HEK293 (cell line): ENCODE measurements around the gene HES7.

Source experiments
- BCL11B ChIP-seq: fragments of 450-650 bp; formaldehyde crosslinking; IDR thresholded peaks from 2 replicates; pipeline ENCODE4 v1.5.1; 2016; ENCODE audit warnings: low read depth, missing biosample characterization, missing genetic modification characterization
- GLIS2 ChIP-seq: fragments of 450-650 bp; formaldehyde crosslinking; IDR thresholded peaks from 2 replicates; pipeline ENCODE4 v1.5.1; 2016; ENCODE audit warnings: missing biosample characterization, missing genetic modification characterization
- HOXA7 ChIP-seq: sonication (generic); formaldehyde crosslinking; IDR thresholded peaks from 2 replicates; pipeline ENCODE4 v1.8.1; 2022; ENCODE audit warnings: missing genetic modification reagents, borderline replicate concordance
- KLF1 ChIP-seq: fragments of 450-650 bp; formaldehyde crosslinking; IDR thresholded peaks from 2 replicates; pipeline ENCODE4 v1.5.1; 2016; ENCODE audit warnings: missing biosample characterization, missing genetic modification characterization
- KLF10 ChIP-seq: fragments of 450-650 bp; IDR thresholded peaks from 2 replicates; pipeline ENCODE4 v1.5.1; 2018; ENCODE audit warnings: missing biosample characterization, mild to moderate bottlenecking, missing genetic modification characterization
- KLF16 ChIP-seq: fragments of 450-650 bp; formaldehyde crosslinking; IDR thresholded peaks from 2 replicates; pipeline ENCODE4 v1.5.1; 2017; ENCODE audit warnings: missing biosample characterization, missing genetic modification characterization
- KLF17 ChIP-seq: fragments of 450-650 bp; formaldehyde crosslinking; IDR thresholded peaks from 2 replicates; pipeline ENCODE4 v1.5.1; 2016; ENCODE audit warnings: missing biosample characterization, missing genetic modification characterization
- MEIS1 ChIP-seq: sonication (generic); formaldehyde crosslinking; IDR thresholded peaks from 2 replicates; pipeline ENCODE4 v1.8.1; 2022; ENCODE audit warnings: missing genetic modification reagents, mild to moderate bottlenecking, borderline replicate concordance
- SALL2 ChIP-seq: fragments of 450-650 bp; formaldehyde crosslinking; IDR thresholded peaks from 2 replicates; pipeline ENCODE4 v1.5.0; 2017; ENCODE audit warnings: missing biosample characterization, mild to moderate bottlenecking, missing genetic modification characterization, borderline replicate concordance
- SP7 ChIP-seq: fragments of 450-650 bp; formaldehyde crosslinking; IDR thresholded peaks from 2 replicates; pipeline ENCODE4 v1.5.1; 2016; ENCODE audit warnings: missing biosample characterization, missing genetic modification characterization
- ZBTB11 ChIP-seq: fragments of 450-650 bp; formaldehyde crosslinking; conservative IDR thresholded peaks from 2 replicates; pipeline ENCODE4 v1.5.1; 2016; ENCODE audit warnings: low read depth, missing biosample characterization, missing genetic modification characterization
- ZEB2 ChIP-seq: fragments of 450-650 bp; formaldehyde crosslinking; IDR thresholded peaks from 2 replicates; pipeline ENCODE4 v1.5.1; 2016; ENCODE audit warnings: missing biosample characterization, missing genetic modification characterization
- ZNF138 ChIP-seq: fragments of 450-650 bp; formaldehyde crosslinking; IDR thresholded peaks from 2 replicates; pipeline ENCODE4 v1.5.1; 2016; ENCODE audit warnings: missing biosample characterization, missing genetic modification characterization, borderline replicate concordance
- ZNF140 ChIP-seq: fragments of 450-650 bp; formaldehyde crosslinking; IDR thresholded peaks from 2 replicates; pipeline ENCODE4 v1.5.1; 2016; ENCODE audit warnings: missing biosample characterization, missing genetic modification characterization
- ZNF146 ChIP-seq: fragments of 450-650 bp; formaldehyde crosslinking; IDR thresholded peaks from 2 replicates; pipeline ENCODE4 v1.5.1; 2016; ENCODE audit warnings: missing biosample characterization, missing genetic modification characterization
- ZNF169 ChIP-seq: fragments of 450-650 bp; formaldehyde crosslinking; IDR thresholded peaks from 2 replicates; pipeline ENCODE4 v1.5.1; 2016; ENCODE audit warnings: missing biosample characterization, missing genetic modification characterization
- ZNF292 ChIP-seq: fragments of 450-650 bp; formaldehyde crosslinking; IDR thresholded peaks from 2 replicates; pipeline ENCODE4 v1.5.1; 2016; ENCODE audit warnings: low read depth, missing biosample characterization, missing genetic modification characterization, borderline replicate concordance
- ZNF394 ChIP-seq: fragments of 450-650 bp; formaldehyde crosslinking; IDR thresholded peaks from 2 replicates; pipeline ENCODE4 v1.5.1; 2016; ENCODE audit warnings: missing biosample characterization, missing genetic modification characterization, mild to moderate bottlenecking, moderate library complexity, borderline replicate concordance
- ZNF404 ChIP-seq: fragments of 450-650 bp; formaldehyde crosslinking; IDR thresholded peaks from 2 replicates; pipeline ENCODE4 v1.5.1; 2017; ENCODE audit warnings: missing biosample characterization, missing genetic modification characterization
- ZNF416 ChIP-seq: fragments of 450-650 bp; formaldehyde crosslinking; IDR thresholded peaks from 2 replicates; pipeline ENCODE4 v1.5.1; 2016; ENCODE audit warnings: missing biosample characterization, missing genetic modification characterization
- ZNF501 ChIP-seq: fragments of 450-650 bp; formaldehyde crosslinking; IDR thresholded peaks from 2 replicates; pipeline ENCODE4 v1.5.1; 2016; ENCODE audit warnings: missing biosample characterization, missing genetic modification characterization
- ZNF548 ChIP-seq: fragments of 450-650 bp; formaldehyde crosslinking; IDR thresholded peaks from 2 replicates; pipeline ENCODE4 v1.5.1; 2016; ENCODE audit warnings: missing biosample characterization, missing genetic modification characterization
- ZNF580 ChIP-seq: fragments of 450-650 bp; formaldehyde crosslinking; IDR thresholded peaks from 2 replicates; pipeline ENCODE4 v1.5.1; 2016; ENCODE audit warnings: missing biosample characterization, missing genetic modification characterization
- ZNF621 ChIP-seq: fragments of 450-650 bp; formaldehyde crosslinking; IDR thresholded peaks from 2 replicates; pipeline ENCODE4 v1.5.1; 2017; ENCODE audit warnings: missing biosample characterization, missing genetic modification characterization
- ZNF624 ChIP-seq: fragments of 450-650 bp; formaldehyde crosslinking; IDR thresholded peaks from 2 replicates; pipeline ENCODE4 v1.5.1; 2017; ENCODE audit warnings: missing biosample characterization, missing genetic modification characterization
- ZNF76 ChIP-seq: fragments of 450-650 bp; formaldehyde crosslinking; IDR thresholded peaks from 2 replicates; pipeline ENCODE4; 2016; ENCODE audit warnings: low read depth, missing biosample characterization, missing genetic modification characterization, borderline replicate concordance
- ZSCAN30 ChIP-seq: fragments of 450-650 bp; IDR thresholded peaks from 2 replicates; pipeline ENCODE4 v1.5.1; 2018; ENCODE audit warnings: missing biosample characterization, mild to moderate bottlenecking, missing genetic modification characterization, moderate library complexity
- TF ChIP-seq, protein P1 (sequence below): fragments of 450-650 bp; formaldehyde crosslinking; IDR thresholded peaks from 2 replicates; pipeline ENCODE4; 2016; ENCODE audit warnings: missing biosample characterization, missing genetic modification characterization

The HES7 gene

DNA sequence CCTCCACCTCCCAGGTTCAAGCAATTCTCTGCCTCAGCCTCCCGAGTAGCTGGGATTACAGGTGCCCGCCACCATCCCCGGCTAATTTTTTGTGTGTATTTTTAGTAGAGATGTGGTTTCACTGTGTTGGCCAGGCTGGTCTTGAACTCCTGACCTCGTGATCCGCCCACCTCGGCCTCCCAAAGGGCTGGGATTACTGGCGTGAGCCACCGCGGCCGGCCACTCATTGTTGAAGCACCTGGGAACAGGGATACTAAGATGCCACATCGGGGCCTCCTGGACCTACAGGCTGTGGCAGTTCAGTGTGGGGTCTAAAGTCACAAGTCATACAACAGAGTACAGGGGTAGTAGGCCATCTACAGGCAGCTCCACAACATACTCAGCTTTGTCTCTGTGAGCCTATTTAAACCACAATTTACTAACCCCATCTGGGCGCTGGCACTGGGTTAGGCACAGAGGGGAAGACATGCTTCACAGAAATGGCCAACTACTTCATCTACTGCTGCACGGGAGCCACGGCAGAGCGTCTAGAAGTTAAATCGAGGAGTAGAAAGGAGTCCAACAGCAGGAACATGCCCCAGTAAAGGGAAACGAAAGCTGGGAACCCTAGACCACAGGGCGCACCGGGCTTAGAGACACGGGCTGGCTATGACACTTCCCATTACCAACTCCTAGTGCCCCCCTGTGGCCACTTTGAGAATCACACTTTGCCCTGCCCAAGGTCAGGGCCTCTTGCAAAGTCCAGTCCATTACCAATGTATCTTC is 34.5 kb upstream of the HES7 start (continued):
- TF ChIP-seq ZNF146 = no peak
- no peak for TF ChIP-seq GLIS2 (tag by site-specific recombination)
- TF ChIP-seq ZNF404 = no peak
- TF ChIP-seq ZNF140 (tag by site-specific recombination) = no peak
- no peak for TF ChIP-seq ZNF138 (tag by site-specific recombination)
- no peak for TF ChIP-seq ZNF169 (tag by site-specific recombination)
- TF ChIP-seq KLF17 = no peak
- TF ChIP-seq ZBTB11 (tag by site-specific recombination) = peak; percentile 40
- TF ChIP-seq KLF1 = no peak
- TF ChIP-seq ZNF416 (tag by site-specific recombination) = no peak
- TF ChIP-seq ZSCAN30 = no peak
- TF ChIP-seq, protein P1, sequence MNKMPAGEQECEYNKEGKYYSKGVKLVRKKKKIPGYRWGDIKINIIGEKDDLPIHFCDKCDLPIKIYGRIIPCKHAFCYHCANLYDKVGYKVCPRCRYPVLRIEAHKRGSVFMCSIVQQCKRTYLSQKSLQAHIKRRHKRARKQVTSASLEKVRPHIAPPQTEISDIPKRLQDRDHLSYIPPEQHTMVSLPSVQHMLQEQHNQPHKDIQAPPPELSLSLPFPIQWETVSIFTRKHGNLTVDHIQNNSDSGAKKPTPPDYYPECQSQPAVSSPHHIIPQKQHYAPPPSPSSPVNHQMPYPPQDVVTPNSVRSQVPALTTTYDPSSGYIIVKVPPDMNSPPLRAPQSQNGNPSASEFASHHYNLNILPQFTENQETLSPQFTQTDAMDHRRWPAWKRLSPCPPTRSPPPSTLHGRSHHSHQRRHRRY (tag by site-specific recombination) = no peak
- no peak for TF ChIP-seq ZNF292 (tag by site-specific recombination)
- no peak for TF ChIP-seq MEIS1
- TF ChIP-seq KLF10 = no peak
- TF ChIP-seq ZNF76 (tag by site-specific recombination) = no peak
- TF ChIP-seq SALL2 (tag by site-specific recombination) = no peak
- TF ChIP-seq ZNF621 (tag by site-specific recombination) = no peak
- no peak; the same call in 1 of the 2 replicates for TF ChIP-seq BCL11B (tag by site-specific recombination)
- TF ChIP-seq ZNF501 (tag by site-specific recombination) = no peak
- no peak for TF ChIP-seq KLF16 (tag by site-specific recombination)
- TF ChIP-seq ZNF624 (tag by site-specific recombination) = no peak
- no peak for TF ChIP-seq ZNF394 (tag by site-specific recombination)
- TF ChIP-seq SP7 (tag by site-specific recombination) = no peak
- TF ChIP-seq ZNF548 (tag by site-specific recombination) = no peak
- TF ChIP-seq ZEB2 (tag by site-specific recombination) = peak; percentile 49; the same call in 1 of the 2 replicates
- no peak for TF ChIP-seq HOXA7 (CRISPR knock-in tag)
- no peak for TF ChIP-seq ZNF580 (tag by site-specific recombination)
